Stimulated activated CD4-positive, alpha-beta T cell treated with anti-CD3 and anti-CD28 coated beads, Interleukin-4, amount 100 ng/mL, for 1 hour (primary cell): ENCODE measurements around the gene ABCA8.
"Not testable (repeated sequence)": the region's sequence is repeated elsewhere in the genome, so short reads cannot be mapped to it uniquely, and the experiment has no call there.

ENCODE experiments used
- DNase-seq: peaks from one replicate; pipeline ENCODE4 v3.0.0-alpha.2; 2020

ABCA8 gene

DNA sequence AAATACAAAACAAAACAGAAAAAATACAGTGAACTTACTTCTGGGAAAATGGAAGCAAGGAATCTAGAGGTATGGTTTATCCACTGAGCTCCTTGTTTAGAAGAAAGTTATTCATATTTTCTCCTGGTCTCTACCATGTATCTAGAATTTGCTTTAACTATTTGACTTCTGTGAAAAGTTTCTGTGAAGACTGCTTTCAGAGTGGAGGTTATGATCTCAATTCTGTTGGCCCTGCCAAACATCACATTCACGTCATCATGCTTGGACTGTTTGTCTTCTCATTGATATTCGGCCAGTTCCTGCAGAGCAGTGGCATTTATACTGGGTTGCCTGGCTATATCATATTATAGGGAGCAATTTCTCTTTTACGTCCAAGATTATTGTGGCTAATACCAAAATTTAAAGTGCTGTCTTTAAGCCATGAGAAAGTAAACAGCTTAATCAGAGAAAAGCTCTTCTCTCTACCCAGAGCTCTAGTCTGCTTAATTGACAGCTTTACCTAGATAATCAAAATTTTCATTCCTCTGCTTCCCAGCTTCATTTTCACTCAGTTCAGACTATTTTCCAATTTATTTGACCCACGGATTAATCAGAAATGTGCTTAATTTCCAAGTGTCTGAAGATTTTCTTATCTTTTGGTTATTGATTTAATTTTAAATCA is at the start of gene ABCA8:
Gene ABCA8, minus strand, starts transcription at position 212 of the 661 bp plus-strand sequence. CDS start 13,358 bp downstream, outside the sequence.
- DNase-seq, result no peak

GRCh38 chr17:69004759-69005158 is 49.6 kb upstream of the ABCA8 start:
- DNase-seq, result not testable (repeated sequence)

DNA sequence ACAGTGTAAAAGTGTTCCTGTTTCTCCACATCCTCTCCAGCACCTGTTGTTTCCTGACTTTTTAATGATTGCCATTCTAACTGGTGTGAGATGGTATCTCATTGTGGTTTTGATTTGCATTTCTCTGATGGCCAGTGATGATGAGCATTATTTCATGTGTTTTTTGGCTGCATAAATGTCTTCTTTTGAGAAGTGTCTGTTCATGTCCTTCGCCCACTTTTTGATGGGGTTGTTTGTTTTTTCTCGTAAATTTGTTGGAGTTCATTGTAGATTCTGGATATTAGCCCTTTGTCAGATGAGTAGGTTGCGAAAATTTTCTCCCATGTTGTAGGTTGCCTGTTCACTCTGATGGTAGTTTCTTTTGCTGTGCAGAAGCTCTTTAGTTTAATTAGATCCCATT is 44.6 kb upstream of the ABCA8 start:
- DNase-seq, result not testable (repeated sequence)

GRCh38 chr17:68993112-68993511 is 37.9 kb upstream of the ABCA8 start:
- no peak for DNase-seq

DNA sequence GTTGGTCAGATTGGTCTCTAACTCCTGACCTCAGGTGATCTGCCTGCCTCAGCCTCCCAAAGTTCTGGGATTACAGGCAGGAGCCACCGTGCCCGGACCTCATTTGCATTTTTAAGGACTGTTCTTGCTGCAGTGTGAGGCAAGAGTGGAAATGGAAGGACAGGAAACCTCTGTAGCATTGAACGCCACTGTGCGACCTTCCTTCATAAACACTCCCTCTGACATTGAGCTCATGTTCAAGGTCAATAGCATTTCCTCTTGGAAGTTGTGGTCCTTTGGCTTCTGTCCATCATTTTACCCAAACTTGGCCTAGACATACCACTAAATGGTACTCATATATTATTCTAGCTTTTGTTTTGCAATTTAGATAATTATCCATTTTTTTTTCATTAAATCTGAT is 32.8 kb upstream of the ABCA8 start:
- DNase-seq, result no peak

GRCh38 chr17:68981288-68981687 is 26.1 kb upstream of the ABCA8 start:
- no peak for DNase-seq

DNA sequence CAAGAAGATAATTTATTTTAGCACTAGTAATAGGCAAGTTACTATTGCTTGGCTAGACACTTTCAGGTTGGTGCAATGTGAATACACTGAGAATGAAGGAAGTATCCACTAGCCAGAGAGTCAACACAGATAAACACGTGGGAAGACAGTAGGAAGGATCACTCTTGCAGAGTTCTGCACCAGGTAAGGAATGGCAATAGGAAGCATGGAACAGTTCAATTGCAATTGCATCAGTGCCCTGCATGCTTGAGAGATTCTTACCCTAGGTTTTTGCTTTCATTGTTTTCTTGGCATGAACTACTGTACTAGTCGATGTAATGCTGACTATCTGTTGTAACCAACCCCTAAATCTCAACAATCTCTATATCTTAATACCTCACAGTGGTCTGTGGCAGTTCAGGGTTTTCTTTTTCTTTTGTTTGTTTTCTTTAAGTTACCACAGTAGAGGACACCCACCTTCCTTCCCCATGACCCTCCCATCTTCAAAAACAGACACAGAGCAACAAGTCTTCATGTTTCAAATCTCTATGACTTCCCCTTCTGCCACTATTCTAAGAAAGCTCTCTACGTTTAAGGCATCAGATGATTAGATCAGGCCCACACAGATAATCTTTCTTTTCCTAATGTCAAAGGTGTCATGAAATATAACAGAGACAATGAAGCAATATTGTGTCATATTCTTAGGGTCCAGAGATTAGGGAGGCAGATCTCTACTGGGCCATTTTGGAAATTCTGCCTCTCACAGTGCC is 18.1 kb upstream of the ABCA8 start:
- DNase-seq, result no peak

- DNase-seq, result no peak
These were observed 17.0 kb upstream of the ABCA8 start for GRCh38 chr17:68972119-68972704.

DNA sequence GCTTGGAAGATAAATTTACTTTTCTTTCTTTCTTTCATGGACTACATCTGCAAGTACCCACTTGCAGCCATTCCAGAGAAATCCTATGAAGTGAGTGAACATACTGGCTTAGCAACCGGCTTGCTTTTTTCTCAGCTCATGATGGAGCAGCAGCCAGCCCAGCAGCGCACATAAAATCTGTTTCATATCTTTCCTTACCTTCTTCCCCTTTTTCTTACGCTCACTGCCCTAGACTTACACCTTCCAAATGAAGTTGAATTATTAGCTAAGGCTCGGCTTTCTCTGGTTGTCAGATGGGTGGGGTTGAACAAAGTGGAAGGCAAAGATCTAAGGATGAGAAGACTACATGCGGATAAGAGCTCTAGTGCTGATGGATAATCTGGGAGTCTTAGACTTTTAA is 13.9 kb upstream of the ABCA8 start:
- no peak for DNase-seq

DNA sequence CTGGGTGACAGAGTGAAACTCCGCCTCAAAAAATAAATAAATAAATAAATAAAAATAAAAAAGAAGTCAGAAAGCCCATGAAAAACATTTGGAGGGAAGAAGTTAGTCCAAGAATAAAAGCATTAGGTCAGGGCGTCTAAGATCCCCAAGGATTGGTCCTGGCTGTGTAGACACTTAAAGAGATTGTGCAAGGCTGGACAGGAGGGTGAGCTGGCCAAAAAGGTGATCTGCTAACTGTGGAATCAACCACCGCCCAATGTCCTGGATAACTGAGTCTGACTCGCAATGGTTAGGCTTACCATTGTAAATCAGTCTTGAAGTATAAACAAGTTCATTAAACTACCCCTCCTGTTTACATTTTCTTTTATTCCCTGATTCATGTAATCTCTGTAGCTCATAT is 8.8 kb upstream of the ABCA8 start:
- no peak for DNase-seq

GRCh38 chr17:68961214-68961882 is 6.2 kb upstream of the ABCA8 start:
- no peak for DNase-seq

GRCh38 chr17:68959117-68959516 is 3.9 kb upstream of the ABCA8 start:
- DNase-seq, result not testable (repeated sequence)

DNA sequence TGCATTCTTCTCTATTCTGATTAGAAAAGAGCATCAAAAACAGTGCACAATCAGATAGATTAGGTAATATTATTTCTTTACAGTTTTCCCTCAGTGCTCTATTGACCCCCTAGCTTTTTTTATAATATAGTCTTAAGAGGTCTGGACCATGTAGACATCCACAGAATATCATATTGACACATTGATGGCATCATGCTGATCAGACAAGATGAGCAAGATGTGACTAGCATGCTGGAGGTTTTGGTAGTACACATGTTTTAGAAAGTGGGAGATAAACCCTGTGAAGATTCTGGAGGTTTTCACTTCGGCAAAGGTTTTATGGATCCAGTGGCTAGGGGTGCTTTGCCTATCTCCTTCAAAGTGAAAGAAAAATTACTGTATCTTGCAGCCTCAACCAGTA is 2.8 kb upstream of the ABCA8 start:
- DNase-seq, result no peak

DNA sequence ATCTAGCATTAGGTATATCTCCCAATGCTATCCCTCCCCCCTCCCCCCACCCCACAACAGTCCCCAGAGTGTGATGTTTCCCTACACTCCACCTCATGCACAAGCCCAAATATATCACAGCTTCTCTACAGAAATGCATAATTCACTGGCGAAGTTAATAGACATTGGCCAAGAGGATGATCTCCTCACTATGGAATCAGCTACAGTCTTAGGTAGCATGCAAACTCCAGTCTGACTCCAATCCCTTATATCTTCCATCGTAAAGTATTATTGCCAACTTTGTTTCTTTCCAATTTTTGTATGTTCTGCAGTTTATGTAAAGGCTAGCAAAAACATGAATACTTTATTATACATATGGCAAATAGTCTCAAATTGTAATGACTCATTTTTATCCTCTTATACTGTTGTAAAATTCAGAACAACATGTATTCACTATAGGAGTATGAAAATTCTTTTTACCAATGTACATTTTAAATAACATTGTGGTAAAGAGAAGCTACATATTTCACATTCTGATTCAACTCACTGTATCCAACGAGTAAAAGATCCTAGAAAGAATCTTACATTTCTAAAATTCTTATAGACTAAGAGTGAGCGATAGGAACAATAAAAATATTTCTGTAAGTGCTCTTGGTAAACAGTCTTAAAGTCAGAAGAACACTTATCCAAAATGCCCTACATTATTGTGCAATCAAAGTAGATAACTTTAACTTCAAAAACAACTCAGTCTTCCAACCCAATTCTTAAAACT is 871 bp downstream of the ABCA8 start:
- no peak for DNase-seq

DNA sequence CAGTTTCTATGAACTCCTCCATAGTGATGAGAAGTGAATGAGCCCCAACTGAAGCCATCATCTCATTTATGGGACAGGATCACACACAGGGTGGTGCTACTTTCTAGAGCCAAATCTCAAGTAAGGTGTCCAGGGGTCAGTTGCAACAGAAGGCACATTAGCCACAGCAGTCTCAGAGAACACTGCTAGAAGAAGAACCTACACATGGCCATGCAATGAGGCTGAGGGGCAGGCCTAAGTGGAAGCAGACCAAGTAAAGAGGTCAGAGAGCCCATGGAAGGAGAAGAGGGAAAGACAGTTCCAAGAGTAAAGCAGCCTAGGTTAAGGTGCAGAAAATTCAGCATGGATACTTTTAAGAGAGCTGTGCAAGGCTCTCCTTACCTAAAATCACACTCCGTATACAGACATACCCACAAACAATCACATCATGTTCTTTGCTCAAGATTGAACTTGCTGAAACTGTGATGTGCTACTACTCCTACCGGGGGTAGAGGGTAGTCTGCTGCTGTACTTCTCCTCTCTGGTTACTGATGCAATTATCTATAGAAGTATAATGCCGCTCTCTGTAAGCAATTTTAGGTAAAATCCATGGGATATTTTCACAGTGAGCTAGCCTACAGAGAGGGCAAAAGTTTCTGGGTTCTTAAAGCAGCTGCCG is 1.7 kb downstream of the ABCA8 start:
- DNase-seq, result no peak

DNA sequence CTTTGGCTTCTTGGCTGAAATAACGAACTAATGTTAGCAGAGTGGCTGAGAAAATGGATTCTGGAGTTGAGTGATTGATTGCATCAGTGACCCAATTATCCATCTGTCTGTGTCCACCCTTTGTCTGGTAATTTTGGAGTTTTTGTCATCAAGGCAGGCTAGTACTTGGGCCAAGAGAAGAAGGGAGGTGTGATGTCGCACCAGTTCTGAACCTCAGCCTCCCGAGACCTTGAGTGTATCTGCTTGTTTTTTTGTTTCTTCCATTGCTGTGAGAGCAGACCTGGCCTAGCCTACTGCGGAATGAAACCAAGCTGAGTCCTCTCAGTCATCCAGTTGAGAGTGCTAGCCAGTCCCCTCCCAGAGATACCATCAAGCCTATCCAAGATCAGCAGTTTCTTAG is 4.5 kb downstream of the ABCA8 start:
- DNase-seq, result no peak

- DNase-seq, result not testable (repeated sequence)
These were observed 7.3 kb downstream of the ABCA8 start for GRCh38 chr17:68947868-68948267.

- no peak for DNase-seq
These were observed 10.7 kb downstream of the ABCA8 start for GRCh38 chr17:68944435-68945035.

GRCh38 chr17:68943812-68944182 is 11.4 kb downstream of the ABCA8 start:
- not testable (repeated sequence) for DNase-seq

DNA sequence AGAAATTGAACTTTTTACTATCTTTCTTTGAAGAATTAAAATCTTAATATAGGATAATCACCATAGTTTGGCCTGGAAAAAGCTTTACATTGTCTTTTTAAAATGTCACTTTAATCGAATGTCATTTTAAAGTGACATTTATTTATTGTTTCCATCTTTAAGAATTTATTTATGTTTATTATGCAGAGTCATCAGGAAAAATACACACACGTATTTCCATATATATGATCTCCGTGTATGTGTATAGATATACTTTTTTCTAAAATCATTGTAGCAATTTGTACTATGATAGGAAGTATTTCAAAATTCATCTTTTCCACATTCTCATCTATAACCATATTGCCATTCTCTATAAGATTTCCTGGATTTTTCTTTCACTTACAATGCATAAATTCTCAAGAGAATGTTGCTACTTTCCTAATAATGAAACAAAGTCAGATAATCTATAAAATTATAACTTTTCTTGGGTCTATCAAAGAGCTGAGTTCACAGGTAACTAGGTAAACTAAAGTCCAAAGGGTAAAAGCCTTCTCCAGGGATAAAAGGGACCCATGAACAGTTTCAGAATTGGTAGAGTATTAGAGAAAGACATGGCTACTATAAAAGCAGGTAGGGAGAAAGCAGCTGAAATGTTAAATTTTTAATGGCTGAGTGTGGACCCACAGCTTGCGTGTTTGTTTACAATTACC is 11.9 kb downstream of the ABCA8 start:
- no peak for DNase-seq

- no peak for DNase-seq
These were observed 12.8 kb downstream of the ABCA8 start for GRCh38 chr17:68942389-68942788.
